ENCODE data around the gene HNRNPDL.

HNRNPDL gene

DNA sequence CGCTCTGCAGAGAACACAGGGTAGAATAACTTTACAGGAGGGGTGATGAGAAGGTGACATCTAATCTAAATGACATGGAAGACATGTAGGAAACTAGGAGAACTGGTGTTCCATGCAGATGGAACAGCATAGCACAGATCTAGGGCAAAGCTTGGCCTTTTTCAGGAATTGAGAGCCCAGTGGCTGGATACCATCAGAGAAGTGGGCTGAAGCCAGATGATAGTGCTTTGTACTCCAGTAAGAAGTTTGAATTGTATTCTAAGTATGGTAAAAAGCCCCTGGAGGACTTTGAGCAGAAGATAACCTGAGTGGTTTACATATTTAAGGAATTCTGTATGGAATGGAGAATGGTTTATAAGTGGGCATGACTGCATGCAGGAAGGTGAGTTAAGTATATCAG lies 33.0 kb upstream of the HNRNPDL start:
- TF ChIP-seq, protein P1, sequence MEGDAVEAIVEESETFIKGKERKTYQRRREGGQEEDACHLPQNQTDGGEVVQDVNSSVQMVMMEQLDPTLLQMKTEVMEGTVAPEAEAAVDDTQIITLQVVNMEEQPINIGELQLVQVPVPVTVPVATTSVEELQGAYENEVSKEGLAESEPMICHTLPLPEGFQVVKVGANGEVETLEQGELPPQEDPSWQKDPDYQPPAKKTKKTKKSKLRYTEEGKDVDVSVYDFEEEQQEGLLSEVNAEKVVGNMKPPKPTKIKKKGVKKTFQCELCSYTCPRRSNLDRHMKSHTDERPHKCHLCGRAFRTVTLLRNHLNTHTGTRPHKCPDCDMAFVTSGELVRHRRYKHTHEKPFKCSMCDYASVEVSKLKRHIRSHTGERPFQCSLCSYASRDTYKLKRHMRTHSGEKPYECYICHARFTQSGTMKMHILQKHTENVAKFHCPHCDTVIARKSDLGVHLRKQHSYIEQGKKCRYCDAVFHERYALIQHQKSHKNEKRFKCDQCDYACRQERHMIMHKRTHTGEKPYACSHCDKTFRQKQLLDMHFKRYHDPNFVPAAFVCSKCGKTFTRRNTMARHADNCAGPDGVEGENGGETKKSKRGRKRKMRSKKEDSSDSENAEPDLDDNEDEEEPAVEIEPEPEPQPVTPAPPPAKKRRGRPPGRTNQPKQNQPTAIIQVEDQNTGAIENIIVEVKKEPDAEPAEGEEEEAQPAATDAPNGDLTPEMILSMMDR (IDR thresholded peaks at IDR 0.05; ENCODE audit: borderline replicate concordance, control extremely low read depth, extremely low read depth, insufficient read depth, missing control alignments) = no peak
- DNase-seq (ENCODE audit: low spot score) = no peak
- in situ Hi-C loops (cut with MboI; ENCODE audit: low sequenced_read_pairs, unreplicated experiment) = loop anchor here (10.0 to 25.0 kb wide), 2 partner anchors 272 to 549 kb away; partner anchors contain the start of gene LIN54

DNA sequence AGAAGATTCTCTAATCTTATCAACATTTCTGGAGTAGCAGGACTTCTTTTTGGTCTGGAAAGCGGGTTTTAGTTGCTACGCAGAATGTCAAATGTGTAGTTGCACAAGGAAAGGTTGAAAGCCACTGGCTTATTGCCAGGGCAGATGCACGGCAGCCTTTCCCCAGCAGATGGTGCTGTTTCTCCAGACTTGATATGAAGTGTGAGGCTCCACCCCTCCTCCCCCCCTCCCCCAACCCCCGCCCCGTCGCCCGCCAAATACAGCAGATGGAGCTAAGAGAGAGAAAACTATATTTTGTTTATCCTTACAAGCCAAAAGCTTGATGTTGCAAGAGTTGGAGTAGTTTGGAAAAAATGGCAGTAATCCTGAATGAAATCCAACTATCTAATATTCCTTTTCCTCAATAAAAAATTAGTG lies 32.2 kb upstream of the HNRNPDL start:
- peak; percentile 78 for DNase-seq (ENCODE audit: low spot score)
- in situ Hi-C loops (cut with MboI; ENCODE audit: low sequenced_read_pairs, unreplicated experiment) = loop anchor here (10.0 to 25.0 kb wide), 2 partner anchors 272 to 550 kb away; partner anchors contain the start of gene LIN54
- TF ChIP-seq, protein P1 (IDR thresholded peaks at IDR 0.05; ENCODE audit: borderline replicate concordance, control extremely low read depth, extremely low read depth, insufficient read depth, missing control alignments) = peak; percentile 84

DNA sequence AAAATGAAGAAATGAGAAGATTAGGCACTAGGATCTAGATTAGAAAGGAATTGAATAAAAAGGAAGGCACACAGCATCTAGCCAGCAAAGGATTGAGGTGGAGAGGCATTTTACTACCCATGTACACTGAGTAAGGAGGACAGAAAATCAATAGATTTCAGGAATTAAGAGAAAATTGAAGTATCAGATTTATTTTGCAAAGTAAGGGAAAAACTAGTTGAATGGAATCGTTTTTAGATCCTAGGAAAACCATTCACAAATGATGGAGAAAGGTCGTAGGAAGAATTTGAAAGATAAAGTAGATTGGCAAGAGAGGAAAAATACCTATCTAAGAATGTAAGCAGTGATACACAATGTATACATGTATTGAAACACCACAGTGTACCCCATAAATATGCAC lies 31.4 kb upstream of the HNRNPDL start:
- in situ Hi-C loops (cut with MboI; ENCODE audit: low sequenced_read_pairs, unreplicated experiment) = loop anchor here (10.0 to 25.0 kb wide), 2 partner anchors 273 to 551 kb away; partner anchors contain the start of gene LIN54
- no peak for DNase-seq (ENCODE audit: low spot score)
- TF ChIP-seq, protein P1 (IDR thresholded peaks at IDR 0.05; ENCODE audit: borderline replicate concordance, control extremely low read depth, extremely low read depth, insufficient read depth, missing control alignments) = no peak

DNA sequence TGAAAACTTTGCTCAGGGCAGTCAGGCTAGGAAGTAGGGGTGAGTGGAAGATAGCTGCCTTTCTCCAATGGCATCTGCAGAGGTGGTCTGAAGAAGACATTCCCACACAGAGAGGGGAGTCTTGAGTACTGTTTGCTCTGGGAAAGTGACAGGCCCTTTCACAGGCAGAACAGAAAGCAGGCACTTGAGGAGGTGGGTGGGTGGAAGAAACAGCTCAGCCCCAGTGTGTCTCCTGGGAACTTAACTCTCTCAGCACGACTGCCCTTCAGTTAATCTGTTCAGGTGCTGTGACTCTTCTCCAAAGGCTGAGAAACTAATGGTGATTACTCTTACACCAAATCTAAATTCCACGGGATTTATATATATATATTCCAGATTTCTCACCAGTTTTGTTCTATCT lies 28.5 kb upstream of the HNRNPDL start:
- TF ChIP-seq, protein P1 (IDR thresholded peaks at IDR 0.05; ENCODE audit: borderline replicate concordance, control extremely low read depth, extremely low read depth, insufficient read depth, missing control alignments) = no peak
- peak; percentile 53 for DNase-seq (ENCODE audit: low spot score)
- in situ Hi-C loops (cut with MboI; ENCODE audit: low sequenced_read_pairs, unreplicated experiment) = loop anchor here (25.0 kb wide), 1 partner anchor 554 kb away; the partner anchor contains the start of gene LIN54

DNA sequence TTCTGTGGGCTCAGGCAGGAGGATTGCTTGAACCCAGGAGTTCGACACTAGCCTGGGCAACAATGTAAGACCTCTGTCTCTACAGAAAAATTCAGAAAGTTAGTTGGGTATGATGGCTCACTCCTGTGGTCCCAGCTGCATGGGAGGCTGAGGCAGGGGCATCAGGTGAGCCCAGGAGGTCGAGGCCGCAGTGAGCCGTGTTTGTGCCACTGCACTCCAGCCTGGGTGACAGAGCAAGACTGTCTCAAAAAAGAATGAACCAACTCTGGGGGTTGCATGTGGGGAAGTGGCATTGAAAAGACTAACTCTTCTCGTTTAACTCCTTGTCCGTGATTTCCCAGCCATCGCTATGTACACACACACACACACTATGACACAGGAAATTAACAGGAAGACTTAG lies 27.0 kb upstream of the HNRNPDL start:
- in situ Hi-C loops (cut with MboI; ENCODE audit: low sequenced_read_pairs, unreplicated experiment) = loop anchor here (25.0 kb wide), 1 partner anchor 555 kb away; the partner anchor contains the start of gene LIN54
- TF ChIP-seq, protein P1 (IDR thresholded peaks at IDR 0.05; ENCODE audit: borderline replicate concordance, control extremely low read depth, extremely low read depth, insufficient read depth, missing control alignments) = no peak
- DNase-seq (ENCODE audit: low spot score) = no peak

DNA sequence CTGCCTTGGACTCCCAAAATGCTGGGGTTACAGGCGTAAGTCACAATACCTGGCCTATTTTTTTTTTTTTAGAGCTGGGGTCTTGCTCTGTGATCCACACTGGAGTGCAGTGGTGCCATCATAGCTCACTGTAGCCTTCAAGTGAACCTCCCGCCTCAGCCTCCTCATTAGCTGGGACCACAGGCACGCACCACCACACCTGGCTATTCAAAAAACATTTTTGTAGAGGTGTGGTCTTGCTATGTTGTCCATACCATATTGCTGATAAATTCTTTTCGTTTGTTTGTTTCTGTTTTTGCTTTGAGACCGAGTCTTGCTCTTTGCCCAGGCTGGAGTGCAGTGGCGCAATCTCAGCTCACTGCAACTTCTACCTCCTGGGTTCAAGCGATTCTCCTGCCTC lies 21.8 kb upstream of the HNRNPDL start:
- in situ Hi-C loops (cut with MboI; ENCODE audit: low sequenced_read_pairs, unreplicated experiment) = loop anchor here (25.0 kb wide), 1 partner anchor 560 kb away; the partner anchor contains the start of gene LIN54
- TF ChIP-seq, protein P1 (IDR thresholded peaks at IDR 0.05; ENCODE audit: borderline replicate concordance, control extremely low read depth, extremely low read depth, insufficient read depth, missing control alignments) = no peak

More for the DNA sequence above, 21.8 kb upstream of the HNRNPDL start:
- no peak for DNase-seq (ENCODE audit: low spot score)

All from GM13976 (cell line).